Karpas-422 (cell line): ENCODE measurements around the gene TEX9. TPM values are rescaled to one million over a fixed set of nuclear protein-coding genes. Genes with fewer than 3 reads are reported as not detected.

Source experiments
- DNase-seq: peaks from one replicate; pipeline ENCODE4 v3.0.0-alpha.2; 2015
- H2AFZ ChIP-seq: fragments of 200-600 bp; sonication (generic); 2 replicates; pipeline ENCODE4 v1.6.1; 2014; ENCODE audit warnings: antibody characterized with exemption, low read length, mixed read lengths
- H3K27ac ChIP-seq: fragments of 200-600 bp; sonication (generic); 2 replicates; pipeline ENCODE4 v1.5.1; 2014; ENCODE audit warnings: mild to moderate bottlenecking, low read length, moderate library complexity
- H3K27me3 ChIP-seq: fragments of 200-600 bp; sonication (generic); 2 replicates; pipeline ENCODE4 v1.6.1; 2014; ENCODE audit warnings: low read length, mixed read lengths
- H3K36me3 ChIP-seq: fragments of 200-600 bp; sonication (generic); 2 replicates; pipeline ENCODE4 v1.6.1; 2014; ENCODE audit warnings: low read length, mixed read lengths; ENCODE audit not compliant: insufficient read depth
- H3K4me1 ChIP-seq: fragments of 200-600 bp; sonication (generic); 2 replicates; pipeline ENCODE4 v1.6.1; 2014; ENCODE audit warnings: mild to moderate bottlenecking, low read length, mixed read lengths
- H3K4me2 ChIP-seq: fragments of 200-600 bp; sonication (generic); 2 replicates; pipeline ENCODE4 v1.6.1; 2014; ENCODE audit warnings: low read length, low read depth, mild to moderate bottlenecking; ENCODE audit not compliant: poor library complexity, severe bottlenecking
- H3K4me3 ChIP-seq: fragments of 200-600 bp; sonication (generic); 2 replicates; pipeline ENCODE4 v1.5.1; 2014; ENCODE audit warnings: mild to moderate bottlenecking, antibody characterized with exemption, low read length, mixed read lengths
- H3K79me2 ChIP-seq: fragments of 200-600 bp; sonication (generic); 2 replicates; pipeline ENCODE4 v1.6.1; 2014; ENCODE audit warnings: mild to moderate bottlenecking, low read length, mixed read lengths
- H3K9ac ChIP-seq: fragments of 200-600 bp; sonication (generic); 2 replicates; pipeline ENCODE4 v1.6.0; 2014; ENCODE audit warnings: low read length
- H3K9me2 ChIP-seq: fragments of 200-600 bp; sonication (generic), shearing (Covaris generic); replicated peaks from 2 replicates; pipeline ENCODE4 v1.6.0; 2014; ENCODE audit warnings: mild to moderate bottlenecking, low read length, moderate library complexity; ENCODE audit not compliant: insufficient read depth
- H3K9me3 ChIP-seq: fragments of 300-700, 200-600 bp; sonication (generic); 2 replicates; pipeline ENCODE4 v1.6.1; 2014; ENCODE audit warnings: low read length, mixed read lengths
- H4K20me1 ChIP-seq: fragments of 200-600 bp; sonication (generic); 2 replicates; pipeline ENCODE4 v1.6.1; 2014; ENCODE audit warnings: mild to moderate bottlenecking, antibody characterized with exemption, low read length, low read depth; ENCODE audit not compliant: insufficient read depth
- total RNA-seq: library from RNA; depleted of rRNA; stranded (reverse); fragments of >200 nt; shearing (Covaris generic); gene quantifications from 2 replicates; pipeline ENCODE4 v1.2.3, GENCODE V29; 2014; ENCODE audit warnings: low replicate concordance; rRNA removed

The TEX9 gene
- total RNA-seq, 1 experiment from 2014 or later = 8.9 TPM

DNA sequence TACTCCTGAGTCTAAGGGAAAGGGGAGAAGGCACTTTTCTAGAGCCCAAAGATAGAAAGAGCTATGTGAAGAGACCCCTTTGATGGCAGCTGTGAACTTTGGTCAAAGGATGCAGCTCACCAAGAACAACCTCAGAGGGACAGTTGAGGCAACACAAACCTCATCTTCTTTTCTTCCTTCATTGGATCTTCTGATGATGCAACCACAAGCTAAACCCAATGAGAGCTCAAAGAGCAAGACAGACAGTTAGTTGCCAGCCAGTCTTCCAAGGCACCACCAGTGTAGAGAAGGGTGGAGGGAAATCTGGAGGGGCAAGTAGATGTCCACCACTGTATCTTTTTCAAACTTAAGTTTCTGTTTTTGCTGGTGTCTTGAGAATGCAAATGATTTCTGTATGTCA, 110.1 kb downstream of the TEX9 start:
- Histone ChIP-seq H4K20me1 (no peaks in the 10 kb centered on the region), H3K4me1 (peaks cover 3% of the 10 kb centered on the region; the same call in 1 of the 2 replicates), H3K9ac (no peak overlapping the region), H3K36me3 (no peaks in the 10 kb centered on the region), H3K9me3 (no peaks in the 10 kb centered on the region), H3K27ac (no peak overlapping the region), H3K27me3 (no peaks in the 10 kb centered on the region), H3K9me2 (no peaks in the 10 kb centered on the region), H3K79me2 (no peaks in the 10 kb centered on the region), H3K4me3 (no peak overlapping the region), H3K4me2 (no peak overlapping the region), H2AFZ (no peak overlapping the region)
- no peak for DNase-seq

Other genes starting within 250 kb of the TEX9 start
- 20.7 and 57.3 TPM in 2 replicates for gene RFX7, start 121.5 kb upstream of the TEX9 start, total RNA-seq
- gene MNS1, start 99.7 kb downstream of the TEX9 start, total RNA-seq = 3.5 and 4.6 TPM in 2 replicates